ENCODE data around the gene NDUFS3.
"Not testable (repeated sequence)": the region's sequence is repeated elsewhere in the genome, so short reads cannot be mapped to it uniquely, and the experiment has no call there.

The NDUFS3 gene

GRCh38 chr11:47560426-47560825 lies 18.4 kb upstream of the NDUFS3 start:
- DNase-seq (ENCODE audit: low read depth), result no peak

GRCh38 chr11:47562393-47562792 lies 16.5 kb upstream of the NDUFS3 start:
- not testable (repeated sequence) for DNase-seq (ENCODE audit: low read depth)

- DNase-seq (ENCODE audit: low read depth), result not testable (repeated sequence)
These were observed 14.5 kb upstream of the NDUFS3 start for GRCh38 chr11:47564366-47564765.

- DNase-seq (ENCODE audit: low read depth), result no peak
These were observed 13.9 kb upstream of the NDUFS3 start for GRCh38 chr11:47564933-47565339.

- peak; percentile 56 for DNase-seq (ENCODE audit: low read depth)
These were observed 13.3 kb upstream of the NDUFS3 start, which contains the start of gene PTPMT1 for GRCh38 chr11:47565340-47566148. PTPMT1 (plus strand) TSS chr11:47565599; CDS start chr11:47565623, 24 bp downstream.

- no peak for DNase-seq (ENCODE audit: low read depth)
These were observed 12.7 kb upstream of the NDUFS3 start for GRCh38 chr11:47566149-47566698.

- DNase-seq (ENCODE audit: low read depth), result no peak
These were observed 9.2 kb upstream of the NDUFS3 start for GRCh38 chr11:47569646-47570045.

- DNase-seq (ENCODE audit: low read depth), result no peak
These were observed 8.1 kb upstream of the NDUFS3 start for GRCh38 chr11:47570651-47571356.

- no peak for DNase-seq (ENCODE audit: low read depth)
These were observed 7.5 kb upstream of the NDUFS3 start for GRCh38 chr11:47571357-47571729.

GRCh38 chr11:47571895-47572294 lies 7.0 kb upstream of the NDUFS3 start:
- no peak for DNase-seq (ENCODE audit: low read depth)

- DNase-seq (ENCODE audit: low read depth), result no peak
These were observed 6.1 kb upstream of the NDUFS3 start for GRCh38 chr11:47572715-47573255.

- no peak for DNase-seq (ENCODE audit: low read depth)
These were observed 5.6 kb upstream of the NDUFS3 start for GRCh38 chr11:47573321-47573720.

- no peak for DNase-seq (ENCODE audit: low read depth)
These were observed 1.3 kb upstream of the NDUFS3 start for GRCh38 chr11:47577460-47578041.

- no peak for DNase-seq (ENCODE audit: low read depth)
These were observed 5.0 kb downstream of the NDUFS3 start for GRCh38 chr11:47583844-47584243.

- no peak for DNase-seq (ENCODE audit: low read depth)
These were observed 7.4 kb downstream of the NDUFS3 start, which contains the start of gene FAM180B for GRCh38 chr11:47586098-47586855. FAM180B (plus strand) TSS chr11:47586678; CDS start chr11:47586769, 91 bp downstream.

GRCh38 chr11:47587039-47587716 lies 8.3 kb downstream of the NDUFS3 start:
- DNase-seq (ENCODE audit: low read depth), result no peak

- no peak for DNase-seq (ENCODE audit: low read depth)
These were observed 9.0 kb downstream of the NDUFS3 start for GRCh38 chr11:47587723-47588326.

GRCh38 chr11:47589118-47589517 lies 10.2 kb downstream of the NDUFS3 start:
- DNase-seq (ENCODE audit: low read depth), result no peak

- DNase-seq (ENCODE audit: low read depth), result no peak
These were observed 10.7 kb downstream of the NDUFS3 start for GRCh38 chr11:47589584-47589976.

Measured in stimulated activated CD8-positive, alpha-beta memory T cell treated with anti-CD3 and anti-CD28 coated beads, Interleukin-4, amount 100 ng/mL, for 24 hours (primary cell).